ENCODE results near the gene CYBB.

The CYBB gene

GRCh38 chrX:37785569-37785968, 5.7 kb downstream of the CYBB start:
- no peaks in the 10 kb centered on the region for H3K4me1 ChIP-seq (ENCODE audit: insufficient read depth, insufficient read length)

GRCh38 chrX:37786624-37787422, 7.0 kb downstream of the CYBB start:
- Histone ChIP-seq H3K36me3 (ENCODE audit: insufficient read depth, insufficient read length, low read length) (no peaks in the 10 kb centered on the region), H3K9ac (ENCODE audit: insufficient read length, low read depth) (no peak overlapping the region)

More at GRCh38 chrX:37785569-37785968, 5.7 kb downstream of the CYBB start:
- DNase-seq (ENCODE audit: low read depth, low spot score): no peak
- Histone ChIP-seq H3K9ac (ENCODE audit: insufficient read length, low read depth) (no peak overlapping the region), H3K9me3 (ENCODE audit: insufficient read depth, low read length) (no peaks in the 10 kb centered on the region), H3K27me3 (ENCODE audit: insufficient read depth, insufficient read length) (no peaks in the 10 kb centered on the region), H3K36me3 (ENCODE audit: insufficient read depth, insufficient read length, low read length) (no peaks in the 10 kb centered on the region), H3K4me3 (ENCODE audit: insufficient read length, low read depth) (no peak overlapping the region)
- no peak for TF ChIP-seq ZNF274 (IDR thresholded peaks at IDR 0.05; ENCODE audit: low read depth, low read length)
- TF ChIP-seq YY1 (IDR thresholded peaks at IDR 0.05; ENCODE audit: insufficient read depth, insufficient read length): no peak
- TF ChIP-seq SUZ12 (IDR thresholded peaks at IDR 0.05; ENCODE audit: extremely low read depth, insufficient read depth, insufficient read length): no peak

GRCh38 chrX:37787423-37787869, 7.6 kb downstream of the CYBB start:
- Histone ChIP-seq H3K4me3 (ENCODE audit: insufficient read length, low read depth) (no peak overlapping the region), H3K27me3 (ENCODE audit: insufficient read depth, insufficient read length) (no peaks in the 10 kb centered on the region), H3K36me3 (ENCODE audit: insufficient read depth, insufficient read length, low read length) (no peaks in the 10 kb centered on the region), H3K4me1 (ENCODE audit: insufficient read depth, insufficient read length) (no peaks in the 10 kb centered on the region), H3K9me3 (ENCODE audit: insufficient read depth, low read length) (no peaks in the 10 kb centered on the region), H3K9ac (ENCODE audit: insufficient read length, low read depth) (no peak overlapping the region)
- DNase-seq (ENCODE audit: low read depth, low spot score): no peak
- TF ChIP-seq YY1 (IDR thresholded peaks at IDR 0.05; ENCODE audit: insufficient read depth, insufficient read length) (no peak), ZNF274 (IDR thresholded peaks at IDR 0.05; ENCODE audit: low read depth, low read length) (no peak), SUZ12 (IDR thresholded peaks at IDR 0.05; ENCODE audit: extremely low read depth, insufficient read depth, insufficient read length) (no peak)

More at GRCh38 chrX:37786624-37787422, 7.0 kb downstream of the CYBB start:
- H3K4me1 ChIP-seq (ENCODE audit: insufficient read depth, insufficient read length): no peaks in the 10 kb centered on the region
- no peak for DNase-seq (ENCODE audit: low read depth, low spot score)
- no peak for TF ChIP-seq YY1 (IDR thresholded peaks at IDR 0.05; ENCODE audit: insufficient read depth, insufficient read length)
- TF ChIP-seq ZNF274 (IDR thresholded peaks at IDR 0.05; ENCODE audit: low read depth, low read length): no peak
- TF ChIP-seq SUZ12 (IDR thresholded peaks at IDR 0.05; ENCODE audit: extremely low read depth, insufficient read depth, insufficient read length): no peak
- no peaks in the 10 kb centered on the region for H3K9me3 ChIP-seq (ENCODE audit: insufficient read depth, low read length)
- no peak overlapping the region for H3K4me3 ChIP-seq (ENCODE audit: insufficient read length, low read depth)
- no peaks in the 10 kb centered on the region for H3K27me3 ChIP-seq (ENCODE audit: insufficient read depth, insufficient read length)

- TF ChIP-seq SUZ12 (IDR thresholded peaks at IDR 0.05; ENCODE audit: extremely low read depth, insufficient read depth, insufficient read length): no peak
- TF ChIP-seq YY1 (IDR thresholded peaks at IDR 0.05; ENCODE audit: insufficient read depth, insufficient read length): no peak
- no peak for TF ChIP-seq ZNF274 (IDR thresholded peaks at IDR 0.05; ENCODE audit: low read depth, low read length)
- Histone ChIP-seq H3K4me1 (ENCODE audit: insufficient read depth, insufficient read length) (no peaks in the 10 kb centered on the region), H3K27me3 (ENCODE audit: insufficient read depth, insufficient read length) (no peaks in the 10 kb centered on the region), H3K9ac (ENCODE audit: insufficient read length, low read depth) (no peak overlapping the region), H3K4me3 (ENCODE audit: insufficient read length, low read depth) (no peak overlapping the region), H3K9me3 (ENCODE audit: insufficient read depth, low read length) (no peaks in the 10 kb centered on the region), H3K36me3 (ENCODE audit: insufficient read depth, insufficient read length, low read length) (no peaks in the 10 kb centered on the region)
- DNase-seq (ENCODE audit: low read depth, low spot score): no peak
These were observed 16.5 kb downstream of the CYBB start for GRCh38 chrX:37796310-37796709.

- no peak overlapping the region for H3K9ac ChIP-seq (ENCODE audit: insufficient read length, low read depth)
- no peaks in the 10 kb centered on the region for H3K4me1 ChIP-seq (ENCODE audit: insufficient read depth, insufficient read length)
- H3K27me3 ChIP-seq (ENCODE audit: insufficient read depth, insufficient read length): no peaks in the 10 kb centered on the region
- no peak for DNase-seq (ENCODE audit: low read depth, low spot score)
- no peaks in the 10 kb centered on the region for H3K9me3 ChIP-seq (ENCODE audit: insufficient read depth, low read length)
- no peaks in the 10 kb centered on the region for H3K36me3 ChIP-seq (ENCODE audit: insufficient read depth, insufficient read length, low read length)
- H3K4me3 ChIP-seq (ENCODE audit: insufficient read length, low read depth): no peak overlapping the region
- no peak for TF ChIP-seq ZNF274 (IDR thresholded peaks at IDR 0.05; ENCODE audit: low read depth, low read length)
- no peak for TF ChIP-seq YY1 (IDR thresholded peaks at IDR 0.05; ENCODE audit: insufficient read depth, insufficient read length)
- TF ChIP-seq SUZ12 (IDR thresholded peaks at IDR 0.05; ENCODE audit: extremely low read depth, insufficient read depth, insufficient read length): no peak
These were observed 16.9 kb downstream of the CYBB start for GRCh38 chrX:37796805-37797204.

GRCh38 chrX:37799936-37800335, 20.1 kb downstream of the CYBB start:
- Histone ChIP-seq H3K27me3 (ENCODE audit: insufficient read depth, insufficient read length) (no peaks in the 10 kb centered on the region), H3K36me3 (ENCODE audit: insufficient read depth, insufficient read length, low read length) (no peaks in the 10 kb centered on the region), H3K4me3 (ENCODE audit: insufficient read length, low read depth) (no peak overlapping the region), H3K9me3 (ENCODE audit: insufficient read depth, low read length) (no peaks in the 10 kb centered on the region), H3K9ac (ENCODE audit: insufficient read length, low read depth) (no peak overlapping the region), H3K4me1 (ENCODE audit: insufficient read depth, insufficient read length) (no peaks in the 10 kb centered on the region)
- no peak for DNase-seq (ENCODE audit: low read depth, low spot score)
- TF ChIP-seq YY1 (IDR thresholded peaks at IDR 0.05; ENCODE audit: insufficient read depth, insufficient read length) (no peak), SUZ12 (IDR thresholded peaks at IDR 0.05; ENCODE audit: extremely low read depth, insufficient read depth, insufficient read length) (no peak), ZNF274 (IDR thresholded peaks at IDR 0.05; ENCODE audit: low read depth, low read length) (no peak)

GRCh38 chrX:37800717-37801116, 20.9 kb downstream of the CYBB start:
- DNase-seq (ENCODE audit: low read depth, low spot score): no peak
- Histone ChIP-seq H3K27me3 (ENCODE audit: insufficient read depth, insufficient read length) (no peaks in the 10 kb centered on the region), H3K9me3 (ENCODE audit: insufficient read depth, low read length) (no peaks in the 10 kb centered on the region), H3K4me3 (ENCODE audit: insufficient read length, low read depth) (no peak overlapping the region), H3K4me1 (ENCODE audit: insufficient read depth, insufficient read length) (no peaks in the 10 kb centered on the region), H3K36me3 (ENCODE audit: insufficient read depth, insufficient read length, low read length) (no peaks in the 10 kb centered on the region), H3K9ac (ENCODE audit: insufficient read length, low read depth) (no peak overlapping the region)
- TF ChIP-seq SUZ12 (IDR thresholded peaks at IDR 0.05; ENCODE audit: extremely low read depth, insufficient read depth, insufficient read length): no peak
- no peak for TF ChIP-seq ZNF274 (IDR thresholded peaks at IDR 0.05; ENCODE audit: low read depth, low read length)
- TF ChIP-seq YY1 (IDR thresholded peaks at IDR 0.05; ENCODE audit: insufficient read depth, insufficient read length): no peak
